HG02642 (cell line): ENCODE measurements around the gene TRERF1.
"Not testable (repeated sequence)": the region's sequence is repeated elsewhere in the genome, so short reads cannot be mapped to it uniquely, and the experiment has no call there.

Experiments
- ATAC-seq: cut with Tn5 transposase; IDR thresholded peaks from one replicate; pipeline ENCODE4 v1.9.1; 2021; ENCODE audit warnings: mild to moderate bottlenecking; ENCODE audit not compliant: unreplicated experiment, poor library complexity

TRERF1 gene

DNA sequence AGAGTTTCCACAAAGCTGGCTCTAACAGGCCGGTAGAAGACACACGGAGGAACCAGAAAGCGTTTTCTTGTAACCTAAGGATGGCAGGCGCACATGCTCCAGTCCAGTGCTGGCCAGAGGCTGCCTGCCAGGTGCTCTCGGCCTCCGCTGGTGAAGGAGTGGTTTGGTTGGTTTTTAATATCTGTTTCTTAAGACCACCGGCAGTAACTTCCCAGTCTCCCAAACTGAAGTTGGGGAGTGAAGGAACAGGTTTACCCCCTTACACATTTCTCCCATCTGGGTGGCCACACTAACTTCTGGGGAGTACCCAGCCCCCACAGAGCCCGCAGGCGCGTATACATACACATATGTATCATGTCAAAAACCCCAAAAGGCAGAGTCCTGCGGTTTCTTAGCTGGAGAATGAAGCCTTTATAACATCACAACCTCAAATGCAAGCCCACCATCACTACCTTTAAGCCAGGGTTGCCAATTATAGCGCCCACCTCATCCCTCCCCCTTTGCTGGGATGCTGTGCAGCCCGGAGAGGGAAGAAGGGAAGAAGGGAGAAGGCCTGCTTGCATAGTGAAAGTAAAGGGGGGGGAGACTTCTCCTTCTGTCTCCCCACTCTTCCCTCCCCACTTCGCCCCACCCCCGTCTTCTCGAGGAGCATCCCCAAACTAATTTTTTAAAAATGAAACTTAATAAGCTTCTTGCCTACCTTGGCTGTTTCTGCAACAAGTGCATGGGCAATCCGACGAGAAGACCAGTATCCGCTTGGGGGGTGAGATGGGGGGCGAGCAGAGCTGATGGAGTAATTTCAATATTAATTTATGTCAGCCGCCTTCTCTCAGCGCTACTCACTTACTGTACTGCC is 1.0 kb downstream of the TRERF1 start:
- ATAC-seq, result no peak

DNA sequence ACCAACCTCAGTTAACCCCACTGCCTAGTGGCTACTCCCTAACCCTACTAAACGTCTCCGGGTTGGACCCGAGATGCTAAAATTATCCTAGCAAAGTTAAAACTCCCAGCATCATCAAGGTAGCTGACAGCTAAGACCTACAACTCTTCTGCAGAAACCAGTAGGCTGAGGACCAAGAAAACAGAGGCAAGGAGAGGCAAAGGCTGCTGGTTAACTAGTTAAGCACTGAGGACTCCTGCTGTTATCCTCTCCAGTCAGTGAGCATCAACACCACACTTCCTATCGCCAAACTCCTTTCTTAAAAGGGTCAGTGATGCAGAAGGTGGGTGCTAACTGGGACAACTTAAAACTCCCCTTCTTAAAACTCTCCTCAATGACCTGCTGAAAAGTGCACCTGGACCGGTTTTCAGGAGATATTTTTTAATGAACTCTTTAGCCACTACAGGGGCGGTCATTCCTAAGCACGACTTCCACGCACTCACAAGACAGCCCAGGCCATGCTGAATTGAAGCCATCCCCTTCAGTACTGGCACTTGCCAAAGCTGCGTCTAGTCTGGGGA is 1.7 kb downstream of the TRERF1 start:
- ATAC-seq, result no peak

DNA sequence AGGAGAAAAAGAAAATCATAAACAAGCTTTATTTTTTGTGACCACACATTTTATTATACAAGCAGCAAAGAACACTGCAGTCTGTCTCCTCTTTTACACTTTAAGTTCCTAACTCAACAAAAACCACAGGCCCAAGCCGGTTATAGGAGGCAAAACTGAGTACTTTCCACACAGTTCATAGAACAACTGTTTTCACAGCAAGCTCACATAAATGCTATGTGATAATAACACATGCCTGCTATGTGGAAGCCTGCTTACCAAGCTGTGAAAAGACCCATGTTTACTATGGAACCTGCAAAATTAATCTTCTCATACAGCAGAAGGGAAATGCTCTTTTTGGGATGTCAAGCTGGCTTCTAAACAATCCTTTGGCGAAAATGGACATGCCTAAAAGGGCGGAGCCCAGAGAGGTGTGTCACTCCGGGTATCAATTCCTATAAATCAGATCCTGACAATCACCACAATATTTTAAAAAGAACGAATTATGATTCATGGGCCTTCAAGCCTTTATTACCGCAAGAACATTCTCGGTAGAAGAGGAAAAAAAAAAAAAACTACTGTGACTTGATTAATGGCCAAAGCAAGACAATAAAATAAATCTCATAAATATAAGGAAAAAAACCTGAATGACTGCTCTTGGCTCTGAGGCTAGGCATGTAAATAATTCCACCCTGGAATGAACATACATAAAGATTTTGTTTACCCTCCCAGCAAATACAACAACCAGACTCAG is 2.6 kb downstream of the TRERF1 start:
- ATAC-seq, result no peak

DNA sequence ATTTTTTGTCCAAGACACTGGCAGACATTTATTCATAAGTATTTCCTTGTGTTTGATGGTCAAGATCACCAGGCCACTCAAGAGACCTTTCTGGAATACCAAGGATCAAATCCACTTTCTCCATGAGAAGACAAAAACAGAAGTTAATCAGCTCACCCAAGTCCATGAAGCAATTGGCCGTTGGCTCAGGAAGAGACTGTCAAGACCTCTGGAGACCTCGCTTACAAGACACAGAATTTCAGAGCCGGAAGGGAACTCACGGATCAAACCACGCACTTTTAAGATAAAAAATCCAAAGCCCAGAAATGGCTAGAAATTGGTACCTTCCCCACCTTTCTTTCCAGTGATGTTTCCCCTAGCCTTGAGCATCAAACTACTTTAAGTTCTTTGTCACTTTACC is 3.3 kb downstream of the TRERF1 start:
- no peak for ATAC-seq

DNA sequence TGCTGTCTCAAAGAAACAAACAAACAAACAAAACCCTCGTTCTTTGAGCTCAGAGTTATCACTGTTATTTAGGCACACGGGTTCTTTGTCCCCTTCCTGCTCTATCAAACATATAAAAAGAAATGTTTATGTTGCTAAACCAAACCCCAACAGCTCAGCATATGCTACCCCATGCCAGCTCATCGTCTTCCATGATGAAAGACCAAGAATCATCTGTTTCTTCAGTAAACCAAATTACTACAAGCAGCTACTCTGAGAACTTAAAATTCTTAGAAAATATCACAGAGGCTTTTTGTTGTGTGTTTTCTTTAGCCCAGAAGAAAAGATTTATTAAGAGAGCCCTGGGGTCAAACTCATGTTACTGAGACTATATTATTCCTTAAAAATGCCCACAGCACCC is 4.7 kb downstream of the TRERF1 start:
- ATAC-seq, result no peak

DNA sequence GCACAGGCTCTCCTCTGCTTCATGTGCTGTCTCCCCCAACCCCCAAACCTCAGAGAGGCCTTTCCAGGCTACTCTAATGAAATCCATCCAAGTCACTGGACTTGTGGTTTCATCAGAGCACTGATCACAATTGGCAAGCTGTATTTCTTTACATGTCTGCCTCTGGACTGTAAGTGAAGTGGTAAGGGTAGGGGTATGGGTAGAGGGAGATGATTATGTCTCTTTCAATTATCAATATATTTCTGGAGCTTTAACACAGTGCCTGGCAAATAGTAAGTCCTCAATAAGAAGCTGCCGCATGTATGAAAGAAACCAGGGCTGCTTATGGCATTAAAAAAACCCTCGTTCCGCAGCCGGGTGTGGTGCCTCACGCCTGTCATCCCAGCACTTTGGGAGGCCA is 5.4 kb downstream of the TRERF1 start:
- no peak for ATAC-seq

DNA sequence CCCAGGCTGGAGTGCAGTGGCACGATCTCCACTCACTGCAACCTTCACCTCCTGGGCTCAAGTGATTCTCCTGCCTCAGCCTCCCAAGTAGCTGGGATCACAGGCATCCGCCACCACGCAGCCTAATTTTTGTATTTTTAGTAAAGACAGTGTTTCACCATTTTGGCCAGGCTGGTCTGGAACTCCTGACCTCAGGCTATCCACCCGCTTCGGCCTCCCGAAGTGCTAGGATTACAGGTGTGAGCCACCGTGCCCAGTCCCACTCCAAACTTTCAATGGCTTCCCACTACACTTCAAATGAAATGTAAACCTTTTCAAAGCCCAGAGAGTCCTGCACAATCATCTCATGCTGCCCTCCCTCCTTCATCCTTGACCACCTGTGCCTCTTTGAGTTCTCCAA is 5.8 kb downstream of the TRERF1 start:
- ATAC-seq, result not testable (repeated sequence)

DNA sequence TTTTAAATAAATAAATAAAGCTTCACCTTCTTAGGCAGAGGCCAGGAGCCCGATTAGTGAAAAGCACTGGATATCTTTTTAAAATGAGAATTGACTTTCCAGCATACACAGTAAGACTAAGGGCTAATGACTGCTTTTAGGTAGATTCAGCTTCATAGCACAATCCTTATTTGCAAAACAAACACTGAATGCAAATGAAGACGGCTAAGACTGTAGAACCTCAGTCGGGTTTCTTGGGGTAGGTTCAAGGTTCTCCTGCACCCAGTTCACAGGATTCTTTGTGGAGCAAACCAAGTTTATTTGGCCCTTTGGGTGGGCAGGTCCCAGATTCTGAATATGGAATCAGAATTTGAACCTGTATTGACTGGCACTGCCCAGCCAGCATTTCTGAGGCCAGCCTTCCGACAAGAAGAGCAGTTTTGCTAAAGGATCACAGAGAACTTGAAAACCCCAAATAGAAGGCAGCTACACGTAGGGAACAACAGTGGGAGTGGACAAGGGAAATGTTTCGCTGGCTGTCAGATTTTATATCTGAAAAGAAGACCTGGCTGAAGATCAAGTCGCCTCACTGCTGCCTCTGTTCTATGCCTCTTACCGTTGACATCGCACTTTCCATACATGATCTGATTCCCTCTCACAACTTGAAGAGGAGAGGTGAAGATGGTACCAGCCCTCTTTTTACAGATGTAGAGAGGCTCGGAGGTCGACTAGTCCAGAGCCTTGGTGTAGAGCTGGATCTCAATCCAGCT is 8.2 kb downstream of the TRERF1 start:
- no peak for ATAC-seq

DNA sequence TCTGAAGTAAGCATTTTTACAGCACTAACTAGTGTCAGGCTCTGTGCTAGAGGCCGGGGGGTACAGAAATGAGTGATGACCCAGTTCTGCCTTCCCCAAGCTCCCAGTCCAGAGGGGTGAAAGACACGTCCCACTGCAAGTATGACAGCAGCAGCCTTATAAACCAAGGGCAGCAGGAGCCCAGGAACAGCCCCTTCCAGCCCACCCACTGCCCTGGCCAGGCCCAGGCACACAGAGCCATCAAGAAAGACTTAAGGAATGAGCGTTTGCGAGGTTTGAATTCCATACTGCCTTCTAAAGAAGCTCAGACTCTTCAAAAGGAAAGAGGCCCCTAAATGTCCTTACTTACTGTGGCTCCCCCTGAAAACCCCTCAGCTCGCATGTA is 10.0 kb downstream of the TRERF1 start:
- no peak for ATAC-seq

DNA sequence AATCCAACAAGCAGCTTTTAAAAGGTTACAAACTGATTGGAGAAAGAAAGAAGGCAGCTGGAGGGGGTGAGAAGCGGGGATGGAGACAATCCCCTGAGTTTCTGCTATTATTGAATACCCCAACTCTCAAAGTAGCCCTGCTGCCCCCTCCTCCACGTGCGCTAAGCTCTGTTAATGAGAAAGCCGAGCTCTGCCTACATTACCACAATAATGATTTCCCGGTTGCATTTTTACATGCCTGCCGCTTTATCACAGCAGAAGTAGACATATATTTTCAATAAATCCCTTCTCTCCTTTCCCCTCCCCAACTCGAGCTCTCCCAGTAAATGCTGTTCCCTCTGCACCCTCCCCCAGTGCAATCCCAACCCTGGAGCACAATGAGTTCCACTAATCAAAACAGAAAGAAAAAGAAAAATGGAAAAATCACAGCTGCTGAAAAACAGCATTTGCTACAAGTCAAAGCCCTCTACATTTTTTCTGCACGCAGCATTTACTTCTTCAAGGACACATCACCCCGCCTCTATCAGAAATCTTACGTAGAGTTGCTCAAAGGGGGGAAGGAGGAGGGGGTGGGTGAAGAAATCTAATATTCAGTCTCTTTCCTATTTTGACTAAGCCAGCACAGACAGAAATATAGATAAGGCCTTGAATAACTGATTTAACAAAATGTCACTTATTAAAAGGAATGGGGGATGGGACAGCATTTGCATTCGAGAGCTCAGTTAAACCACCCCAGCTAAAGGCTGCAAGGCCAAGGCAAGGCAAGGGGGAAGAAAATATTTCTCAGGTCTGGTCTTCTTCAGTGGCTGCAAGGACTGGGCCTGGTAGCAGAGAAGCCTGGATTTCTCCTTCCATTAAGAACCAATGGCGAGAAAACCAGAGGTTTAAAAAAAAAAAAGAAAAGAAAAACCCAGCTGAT is 10.7 kb downstream of the TRERF1 start:
- no peak for ATAC-seq

DNA sequence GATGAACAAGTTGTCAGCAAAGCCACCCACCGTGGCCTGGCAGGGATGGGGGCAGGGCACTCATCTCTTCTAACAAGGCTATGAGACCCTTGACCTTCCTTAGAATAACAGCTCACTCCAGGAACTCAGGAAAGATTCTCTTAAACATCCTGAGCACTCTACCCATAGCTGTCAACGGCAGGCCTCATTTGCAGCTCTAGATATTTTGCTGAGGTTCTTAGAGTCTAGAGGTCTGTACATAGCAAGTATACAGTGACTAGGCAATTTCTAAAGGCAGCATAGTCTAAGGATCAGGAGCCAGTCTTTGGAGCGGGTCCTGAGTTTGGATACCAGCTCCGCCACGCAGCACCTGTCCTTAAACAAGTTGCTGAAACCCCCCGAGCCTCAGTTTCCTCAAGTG is 11.7 kb downstream of the TRERF1 start:
- ATAC-seq, result no peak

DNA sequence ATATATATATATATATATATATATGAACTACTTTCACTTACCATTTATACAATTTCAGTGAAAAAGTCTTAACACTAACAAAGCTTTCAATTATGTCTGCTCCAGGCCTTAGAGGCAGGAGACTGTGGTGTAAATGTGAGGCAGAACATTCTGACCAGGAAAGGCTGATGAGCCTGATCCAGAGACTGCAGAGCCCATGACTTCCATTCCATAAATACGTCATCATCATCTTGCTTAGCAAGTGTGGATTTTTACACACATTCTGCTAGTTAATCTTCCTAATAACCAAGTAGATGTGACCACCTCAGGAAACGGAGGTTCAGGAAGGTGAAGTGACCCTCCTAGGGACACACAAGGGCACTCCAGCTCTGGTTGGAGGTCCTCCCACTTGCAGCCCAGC is 14.9 kb downstream of the TRERF1 start:
- no peak for ATAC-seq

DNA sequence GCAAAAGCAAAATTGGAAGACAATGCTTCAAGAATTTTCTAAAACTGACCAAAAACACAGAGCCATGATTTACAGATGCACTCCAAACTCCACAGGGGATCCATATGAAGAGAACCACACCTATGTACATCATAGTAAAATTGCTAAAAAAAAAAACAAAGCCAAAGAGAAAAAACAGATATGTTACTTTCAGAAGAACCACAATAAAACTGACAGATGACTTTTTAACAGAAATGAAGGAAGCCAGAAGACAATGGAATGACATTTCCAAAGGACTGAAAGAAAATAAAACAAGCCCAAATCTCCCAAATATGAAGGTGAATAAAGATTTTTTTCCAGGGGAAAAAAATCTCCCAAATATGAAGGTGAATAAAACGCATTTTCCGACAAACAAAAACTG is 17.5 kb downstream of the TRERF1 start:
- ATAC-seq, result no peak

DNA sequence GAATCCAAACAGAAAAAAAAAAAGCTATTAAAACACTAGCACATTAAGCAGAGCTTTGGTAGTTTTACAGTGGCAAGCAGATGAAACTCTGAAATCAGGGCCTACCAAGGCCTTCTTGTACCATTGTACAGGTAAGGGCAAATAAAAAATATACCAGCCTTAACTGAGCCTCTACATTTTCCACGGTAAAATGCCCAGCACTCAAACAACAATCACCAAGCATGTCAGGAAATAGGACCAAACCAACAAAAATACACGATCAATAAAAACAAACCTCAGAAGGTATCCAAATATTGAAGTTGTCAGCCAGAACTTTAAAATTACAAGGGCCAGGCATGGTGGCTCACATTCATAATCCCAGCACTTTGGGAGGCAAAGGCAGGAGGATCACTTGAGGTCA is 18.3 kb downstream of the TRERF1 start:
- ATAC-seq, result no peak

DNA sequence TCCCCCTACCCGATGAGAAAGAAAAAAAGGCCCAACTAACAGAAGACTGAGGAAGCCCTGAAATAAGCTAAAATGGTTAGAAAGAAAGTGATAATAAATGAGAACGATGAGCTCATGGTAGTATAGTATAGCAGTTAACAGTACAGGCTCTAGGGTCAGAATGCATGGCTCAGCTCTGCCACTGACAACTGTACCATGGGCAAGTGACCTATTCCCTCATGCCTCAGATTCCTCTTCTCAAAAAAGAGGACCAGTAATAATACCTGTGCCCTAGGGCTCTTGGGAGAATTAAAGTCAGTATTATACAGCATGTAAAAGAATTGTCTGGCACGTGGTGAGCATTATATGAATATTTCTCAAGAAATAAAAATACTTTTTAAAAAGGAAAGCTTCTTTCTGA is 19.8 kb downstream of the TRERF1 start:
- ATAC-seq, result no peak

DNA sequence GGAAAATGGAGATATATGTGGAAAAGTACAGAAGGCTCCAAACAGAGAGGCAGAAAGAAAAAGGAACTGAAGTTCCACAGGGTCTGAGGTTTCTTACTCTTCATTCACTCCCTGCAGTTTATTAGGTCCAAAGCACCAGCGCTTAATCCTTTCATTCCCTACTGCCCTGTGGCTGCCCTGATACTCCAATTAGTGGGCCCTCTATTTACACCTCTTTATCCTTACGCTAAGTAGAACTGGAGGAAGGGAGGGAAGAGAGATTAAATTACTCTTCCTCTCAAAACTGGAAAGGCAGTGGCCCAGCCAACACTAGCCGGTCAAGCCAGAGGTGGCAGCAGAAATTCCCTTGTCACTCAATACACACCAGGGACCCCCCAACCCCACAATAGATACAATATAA is 20.4 kb downstream of the TRERF1 start:
- ATAC-seq, result no peak

DNA sequence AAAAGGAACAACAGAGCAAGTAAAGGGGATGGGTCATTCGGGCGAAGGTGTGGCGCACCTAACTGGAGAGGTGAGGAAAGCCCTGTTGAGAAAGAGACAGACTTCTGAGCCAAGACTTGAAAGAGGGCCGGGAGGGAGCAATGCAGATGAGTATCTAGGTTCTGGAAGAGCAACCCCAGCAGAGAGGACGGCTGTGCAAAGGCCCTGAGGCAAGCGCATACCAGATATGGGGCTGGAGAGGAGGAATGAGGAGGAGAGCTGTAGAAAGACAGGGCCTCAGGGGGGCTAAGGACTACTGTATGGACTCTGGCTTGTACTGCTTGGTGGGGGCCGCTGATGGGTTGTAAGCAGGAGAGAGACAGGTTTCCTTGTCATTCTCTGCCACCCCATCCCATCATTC is 21.9 kb downstream of the TRERF1 start:
- no peak for ATAC-seq

DNA sequence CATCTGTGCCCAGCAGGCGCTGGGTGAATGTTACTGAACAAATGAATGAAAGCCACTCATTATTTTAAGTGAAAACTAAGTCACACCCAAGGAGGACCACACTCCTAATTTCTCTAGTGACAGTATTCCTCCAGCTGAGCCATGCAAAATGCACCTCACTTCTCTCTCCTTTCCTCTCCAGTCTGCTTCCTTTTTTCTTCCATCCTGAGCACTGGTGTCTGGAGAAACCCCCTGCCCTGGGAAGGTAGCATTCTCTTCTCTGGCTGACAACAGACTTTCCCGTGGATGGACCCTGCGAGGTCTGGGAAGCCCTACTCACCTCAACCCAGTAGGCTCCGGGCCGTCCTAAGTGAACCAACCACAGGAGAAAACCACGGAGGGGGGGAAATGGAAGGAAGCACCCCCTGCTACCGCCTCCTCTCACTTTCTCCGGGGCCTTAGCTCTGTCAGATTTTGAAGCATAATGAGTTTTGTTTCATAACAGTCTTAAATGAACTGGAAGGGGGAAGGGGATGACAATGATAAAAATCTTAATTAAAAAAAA is 22.6 kb downstream of the TRERF1 start:
- no peak for ATAC-seq

DNA sequence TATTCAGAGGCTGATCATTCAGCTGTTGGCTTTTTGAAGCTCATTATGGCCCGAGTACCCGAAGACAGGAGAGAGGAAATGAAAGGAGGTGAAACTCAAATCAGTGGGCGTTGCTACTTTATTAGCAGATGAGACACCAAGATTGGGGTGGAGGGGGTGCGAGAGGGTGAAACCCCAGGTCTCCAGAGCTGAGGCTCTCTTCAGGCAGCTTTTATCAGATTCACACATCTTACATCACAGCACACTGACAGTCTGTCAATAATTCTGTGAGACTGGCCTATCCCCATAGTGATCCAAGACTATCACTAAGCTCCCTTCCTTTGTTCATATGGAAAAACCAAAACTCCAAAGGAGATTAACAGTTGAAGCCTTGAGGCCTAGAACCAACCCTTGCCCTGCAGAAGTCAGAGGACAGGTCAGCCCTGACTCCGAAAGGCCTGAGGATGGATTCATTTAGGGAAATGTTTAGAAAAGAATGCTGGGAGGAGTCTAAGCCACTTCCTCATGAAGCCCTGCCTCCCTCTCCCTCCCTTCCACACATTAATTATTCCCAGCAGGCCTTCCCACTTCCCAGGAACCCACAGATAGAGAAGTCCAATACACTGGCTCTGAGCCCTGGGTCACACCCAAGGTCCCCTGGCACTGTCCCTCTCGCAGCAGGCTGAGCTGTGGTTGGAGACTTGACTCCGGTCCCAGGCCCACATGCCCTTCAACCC is 23.2 kb downstream of the TRERF1 start:
- no peak for ATAC-seq
